ENCODE measurements around the gene RANBP9. TPM values are rescaled to one million over a fixed set of nuclear protein-coding genes. Genes with fewer than 3 reads are reported as not detected.

Gene RANBP9
- total RNA-seq, 5 donors from 2014 or later (not counting 1 experiment from before 2014, with no cell fraction given), result 44.9 to 59.4 (median 46.8) TPM

GRCh38 chr6:13697857-13698256 lies 13.8 kb downstream of the RANBP9 start:
- Mint-ChIP-seq H3K4me1 (peaks cover 71 to 84% (median 79%) of the 10 kb centered on the region in 3 donors), H3K4me3 (no peak overlapping the region), H3K27me3 (no peaks in the 10 kb centered on the region), H3K27ac (peak overlapping the region in 1 of 2 donors; percentile 92), H3K9me3 (no peaks in the 10 kb centered on the region), H3K36me3 (peaks cover 21% of the 10 kb centered on the region)
- ChIA-PET POLR2A (interaction anchor here in 1 of 2 donors (0.6 kb wide), 1 partner anchor 12 kb away, joined by 3 read pairs; no protein-coding TSS in a partner anchor), CTCF (interaction anchor here in 1 of 2 donors (0.7 kb wide), 1 partner anchor 12 kb away, joined by 3 read pairs; no protein-coding TSS in a partner anchor)
- no peaks in the 10 kb centered on the region for H3K27me3 ChIP-seq (replicated peaks in 1 of 2; ENCODE audit: control insufficient read depth in 2 of 2, extremely low read depth in 1 of 2, insufficient read depth in 2 of 2, low read length in 1 of 2)
- peaks cover 26 to 27% of the 10 kb centered on the region in 2 experiments for H3K4me1 ChIP-seq (ENCODE audit: control insufficient read depth in 1 of 2, extremely low read depth in 1 of 2, insufficient read depth in 2 of 2, low read length in 2 of 2)
- ATAC-seq (replicated peaks in 1 of 4) (no peak), DNase-seq (no peak)
- no peak overlapping the region for H3K4me3 ChIP-seq (ENCODE audit: control insufficient read depth in 1 of 2, extremely low read depth in 1 of 2, low read length in 1 of 2)
- no peaks in the 10 kb centered on the region for H3K36me3 ChIP-seq (ENCODE audit: control insufficient read depth in 2 of 2, extremely low read depth in 1 of 2, insufficient read depth in 1 of 2, low read length in 1 of 2)
- no CpG with 5 or more reads among the region's 2 CpGs for WGBS (ENCODE audit: insufficient coverage)
- H3K27ac ChIP-seq (ENCODE audit: low read length), result no peak overlapping the region
- H3K9me3 ChIP-seq, result no peaks in the 10 kb centered on the region

GRCh38 chr6:13696226-13696625 lies 15.4 kb downstream of the RANBP9 start:
- CTCF ChIA-PET, result interaction anchor here in 1 of 2 donors (1.2 to 2.2 kb wide), 3 partner anchors 13 to 371 kb away, joined by 3 to 15 read pairs (median 5); no protein-coding TSS in a partner anchor
- Mint-ChIP-seq H3K4me1 (peaks cover 64 to 86% (median 82%) of the 10 kb centered on the region in 3 donors), H3K27ac (peak overlapping the region; percentile 89), H3K27me3 (no peaks in the 10 kb centered on the region), H3K4me3 (peak overlapping the region in 1 of 3 donors; percentile 22), H3K9me3 (no peaks in the 10 kb centered on the region), H3K36me3 (peaks cover 19% of the 10 kb centered on the region)
- H3K4me1 ChIP-seq (ENCODE audit: control insufficient read depth in 1 of 2, extremely low read depth in 1 of 2, insufficient read depth in 2 of 2, low read length in 2 of 2), result peaks cover 21 to 27% of the 10 kb centered on the region in 2 experiments
- ATAC-seq (replicated peaks in 1 of 4) (no peak), DNase-seq (no peak)
- no peak overlapping the region for H3K4me3 ChIP-seq (ENCODE audit: control insufficient read depth in 1 of 2, extremely low read depth in 1 of 2, low read length in 1 of 2)
- POLR2A ChIA-PET, result interaction anchor here (0.5 to 1.2 kb wide), 5 partner anchors 10 to 1605 kb away, joined by 3 to 7 read pairs (median 3); no protein-coding TSS in a partner anchor
- H3K9me3 ChIP-seq, result no peaks in the 10 kb centered on the region
- H3K27ac ChIP-seq (ENCODE audit: low read length), result peak overlapping the region; percentile 65
- H3K36me3 ChIP-seq (ENCODE audit: control insufficient read depth in 2 of 2, extremely low read depth in 1 of 2, insufficient read depth in 1 of 2, low read length in 1 of 2), result peaks cover 0 to 4% of the 10 kb centered on the region in 2 donors
- no peaks in the 10 kb centered on the region for H3K27me3 ChIP-seq (replicated peaks in 1 of 2; ENCODE audit: control insufficient read depth in 2 of 2, extremely low read depth in 1 of 2, insufficient read depth in 2 of 2, low read length in 1 of 2)
- WGBS (ENCODE audit: insufficient coverage), result 50% methylated on average over 1 of the region's 1 CpG

- peak in 1 of 35 experiments; percentile 23 for DNase-seq
Observed at GRCh38 chr6:13695252-13695651, 16.4 kb downstream of the RANBP9 start.

GRCh38 chr6:13694562-13694961 lies 17.1 kb downstream of the RANBP9 start:
- WGBS (ENCODE audit: insufficient coverage), result no CpG with 5 or more reads among the region's 4 CpGs
- Mint-ChIP-seq H3K9me3 (no peaks in the 10 kb centered on the region), H3K27me3 (no peaks in the 10 kb centered on the region), H3K27ac (peak overlapping the region; percentile 79 to 89), H3K4me1 (peaks cover 64 to 84% (median 84%) of the 10 kb centered on the region in 3 donors), H3K4me3 (peak overlapping the region in 1 of 3 donors; percentile 38), H3K36me3 (peaks cover 23% of the 10 kb centered on the region)
- CTCF ChIA-PET, result interaction anchor here in 1 of 2 donors (1.2 to 2.2 kb wide), 5 partner anchors 10 to 119 kb away, joined by 4 to 15 read pairs (median 5); partner anchors contain the start of genes NOL7 and RANBP9
- DNase-seq (no peak), ATAC-seq (replicated peaks in 1 of 4) (no peak)
- H3K4me1 ChIP-seq (ENCODE audit: control insufficient read depth in 1 of 2, extremely low read depth in 1 of 2, insufficient read depth in 2 of 2, low read length in 2 of 2), result peaks cover 20 to 26% of the 10 kb centered on the region in 2 experiments
- no peak overlapping the region for H3K4me3 ChIP-seq (ENCODE audit: control insufficient read depth in 1 of 2, extremely low read depth in 1 of 2, low read length in 1 of 2)
- H3K27ac ChIP-seq (ENCODE audit: low read length), result peak overlapping the region; percentile 65
- H3K27me3 ChIP-seq (replicated peaks in 1 of 2; ENCODE audit: control insufficient read depth in 2 of 2, extremely low read depth in 1 of 2, insufficient read depth in 2 of 2, low read length in 1 of 2), result no peaks in the 10 kb centered on the region
- H3K36me3 ChIP-seq (ENCODE audit: control insufficient read depth in 2 of 2, extremely low read depth in 1 of 2, insufficient read depth in 1 of 2, low read length in 1 of 2), result peaks cover 0 to 4% of the 10 kb centered on the region in 2 donors
- no peaks in the 10 kb centered on the region for H3K9me3 ChIP-seq
- POLR2A ChIA-PET, result no interaction called here

More at GRCh38 chr6:13695252-13695651, 16.4 kb downstream of the RANBP9 start:
- Histone ChIP-seq H3K4me1 (ENCODE audit: control insufficient read depth in 1 of 2, extremely low read depth in 1 of 2, insufficient read depth in 2 of 2, low read length in 2 of 2) (peaks cover 23 to 27% of the 10 kb centered on the region in 2 experiments), H3K9me3 (no peaks in the 10 kb centered on the region), H3K27me3 (replicated peaks in 1 of 2; ENCODE audit: control insufficient read depth in 2 of 2, extremely low read depth in 1 of 2, insufficient read depth in 2 of 2, low read length in 1 of 2) (no peaks in the 10 kb centered on the region), H3K27ac (ENCODE audit: low read length) (peak overlapping the region; percentile 65), H3K4me3 (ENCODE audit: control insufficient read depth in 1 of 2, extremely low read depth in 1 of 2, low read length in 1 of 2) (no peak overlapping the region), H3K36me3 (ENCODE audit: control insufficient read depth in 2 of 2, extremely low read depth in 1 of 2, insufficient read depth in 1 of 2, low read length in 1 of 2) (peaks cover 0 to 4% of the 10 kb centered on the region in 2 donors)
- H3K4me1 Mint-ChIP-seq, result peaks cover 60 to 84% (median 80%) of the 10 kb centered on the region in 3 donors
- no peaks in the 10 kb centered on the region for H3K27me3 Mint-ChIP-seq
- 0% methylated on average over 1 of the region's 1 CpG for WGBS (ENCODE audit: insufficient coverage)
- ATAC-seq (replicated peaks in 1 of 4), result peak in 3 of 4 experiments; percentile 29 to 42 (median 38)
- ChIA-PET POLR2A (interaction anchor here (0.6 to 1.2 kb wide), 13 partner anchors 9 to 1772 kb away, joined by 3 to 22 read pairs (median 6); no protein-coding TSS in a partner anchor), CTCF (interaction anchor here (0.5 to 2.2 kb wide), 16 partner anchors 9 to 372 kb away, joined by 3 to 15 read pairs (median 5); partner anchors contain the start of genes NOL7 (in 1 of the 2) and RANBP9 (in 1 of the 2))
- H3K36me3 Mint-ChIP-seq, result peaks cover 19% of the 10 kb centered on the region
- H3K9me3 Mint-ChIP-seq, result no peaks in the 10 kb centered on the region
- H3K27ac Mint-ChIP-seq, result peak overlapping the region; percentile 83 to 89
- peak overlapping the region; percentile 36 to 60 (median 38) for H3K4me3 Mint-ChIP-seq

- H3K4me3 ChIP-seq (ENCODE audit: control insufficient read depth in 1 of 2, extremely low read depth in 1 of 2, low read length in 1 of 2), result no peak overlapping the region
- no peak for ATAC-seq (replicated peaks in 1 of 4)
- ChIA-PET POLR2A (interaction anchor here in 1 of 2 donors (0.7 kb wide), 1 partner anchor 75 kb away, joined by 3 read pairs; the partner anchor contains the start of gene NOL7), CTCF (interaction anchor here in 1 of 2 donors (0.6 kb wide), 1 partner anchor 11 kb away, joined by 3 read pairs; no protein-coding TSS in a partner anchor)
- Mint-ChIP-seq H3K36me3 (peaks cover 16% of the 10 kb centered on the region), H3K27ac (peak overlapping the region; percentile 98 to 99), H3K4me3 (peak overlapping the region in 1 of 3 donors; percentile 23), H3K4me1 (peaks cover 66 to 80% (median 80%) of the 10 kb centered on the region in 3 donors), H3K9me3 (no peaks in the 10 kb centered on the region), H3K27me3 (no peaks in the 10 kb centered on the region)
- no peaks in the 10 kb centered on the region for H3K27me3 ChIP-seq (replicated peaks in 1 of 2; ENCODE audit: control insufficient read depth in 2 of 2, extremely low read depth in 1 of 2, insufficient read depth in 2 of 2, low read length in 1 of 2)
- H3K9me3 ChIP-seq, result no peaks in the 10 kb centered on the region
- H3K4me1 ChIP-seq (ENCODE audit: control insufficient read depth in 1 of 2, extremely low read depth in 1 of 2, insufficient read depth in 2 of 2, low read length in 2 of 2), result peaks cover 33 to 44% of the 10 kb centered on the region in 2 experiments
- WGBS (ENCODE audit: insufficient coverage), result 92% methylated on average over 2 of the region's 5 CpGs
- H3K27ac ChIP-seq (ENCODE audit: low read length), result peak overlapping the region; percentile 45
- DNase-seq, result no peak
- H3K36me3 ChIP-seq (ENCODE audit: control insufficient read depth in 2 of 2, extremely low read depth in 1 of 2, insufficient read depth in 1 of 2, low read length in 1 of 2), result peaks cover 0 to 4% of the 10 kb centered on the region in 2 donors
Observed at GRCh38 chr6:13689511-13690256, 22.0 kb downstream of the RANBP9 start.

Data from T-cell (primary cell).